Stomach (tissue), 4 donors: ENCODE results near the gene PPP1R14C.

Source experiments
- CTCF ChIP-seq, 7 experiments: fragments of 450-650 bp in 4 of 7; fragments of 200-600 bp in 3 of 7; sonication (generic) in 3 of 7; IDR thresholded peaks; one replicate each; pipeline ENCODE4 v1.5.1; 2016 to 2019; ENCODE audit warnings: antibody characterized with exemption in 7 of 7, control low read depth in 2 of 7, mild to moderate bottlenecking in 1 of 7
- EP300 ChIP-seq: sonication (generic); formaldehyde crosslinking; IDR thresholded peaks from one replicate; pipeline ENCODE4 v1.6.1; 2017; ENCODE audit warnings: antibody characterized with exemption
- POLR2A ChIP-seq, 4 donors: fragments of 450-650 bp; IDR thresholded peaks; one replicate each; pipeline ENCODE4 v1.6.1; 2016; ENCODE audit warnings: antibody characterized with exemption in 4 of 4, control low read depth in 2 of 4, mild to moderate bottlenecking in 1 of 4, moderate library complexity in 1 of 4
- POLR2AphosphoS5 ChIP-seq, 3 donors: sonication (generic); formaldehyde crosslinking; IDR thresholded peaks; one replicate each; pipeline ENCODE4 v1.6.1; 2016; ENCODE audit warnings: antibody characterized with exemption in 3 of 3

GRCh38 chr6:150230164-150230561, 87.3 kb downstream of the PPP1R14C start:
- TF ChIP-seq POLR2A (IDR thresholded peaks at IDR 0.05) (no peak), CTCF (IDR thresholded peaks at IDR 0.05) (no peak), EP300 (no peak), POLR2AphosphoS5 (IDR thresholded peaks at IDR 0.05) (no peak)
